KMS-11 (cell line): ENCODE results near the gene OR11H7.
"Not testable (repeated sequence)": the region's sequence is repeated elsewhere in the genome, so short reads cannot be mapped to it uniquely, and the experiment has no call there.

Experiments
- H2AFZ ChIP-seq: fragments of 200-600 bp; sonication (generic); 2 replicates; pipeline ENCODE4 v1.6.1; 2016; ENCODE audit warnings: antibody characterized with exemption, mixed run types, low read depth
- H3K27ac ChIP-seq: fragments of 200-600 bp; sonication (generic); 2 replicates; pipeline ENCODE4 v1.6.1; 2016; ENCODE audit warnings: mild to moderate bottlenecking, mixed run types
- H3K27me3 ChIP-seq: fragments of 200-600 bp; sonication (generic); 2 replicates; pipeline ENCODE4 v1.6.1; 2017; ENCODE audit warnings: mild to moderate bottlenecking, low read depth, mixed run types, moderate library complexity; ENCODE audit not compliant: insufficient read depth
- H3K36me3 ChIP-seq: fragments of 200-600 bp; sonication (generic); 2 replicates; pipeline ENCODE4 v1.6.1; 2017; ENCODE audit warnings: mild to moderate bottlenecking, mixed run types; ENCODE audit not compliant: insufficient read depth
- H3K4me1 ChIP-seq: fragments of 200-600 bp; sonication (generic); 2 replicates; pipeline ENCODE4 v1.6.1; 2016; ENCODE audit warnings: mild to moderate bottlenecking, low read depth, mixed run types; ENCODE audit not compliant: poor library complexity, severe bottlenecking
- H3K4me2 ChIP-seq: fragments of 200-600 bp; sonication (generic); 2 replicates; pipeline ENCODE4 v1.7.0; 2016; ENCODE audit warnings: mild to moderate bottlenecking, mixed run types
- H3K4me3 ChIP-seq: fragments of 200-600 bp; sonication (generic); IDR thresholded peaks from 2 replicates; pipeline ENCODE4 v1.6.1; 2017; ENCODE audit warnings: low read depth, low read length, mixed read lengths; ENCODE audit not compliant: insufficient read depth
- H3K79me2 ChIP-seq: fragments of 200-600 bp; sonication (generic); 2 replicates; pipeline ENCODE4 v1.6.1; 2016; ENCODE audit warnings: low read depth, mixed run types; ENCODE audit not compliant: insufficient read depth
- H3K9ac ChIP-seq: fragments of 200-600 bp; sonication (generic); 2 replicates; pipeline ENCODE4 v1.6.1; 2016; ENCODE audit warnings: mild to moderate bottlenecking, mixed run types
- H4K20me1 ChIP-seq: fragments of 200-600 bp; sonication (generic); 2 replicates; pipeline ENCODE4 v1.6.1; 2016; ENCODE audit warnings: mild to moderate bottlenecking, mixed run types; ENCODE audit not compliant: insufficient read depth
- CTCF ChIP-seq: fragments of 200-600 bp; sonication (generic); conservative IDR thresholded peaks from 2 replicates; pipeline ENCODE4 v1.6.1; 2017; ENCODE audit warnings: low read depth, mild to moderate bottlenecking, antibody characterized with exemption, low read length, moderate library complexity, mixed read lengths

Gene OR11H7

GRCh38 chr14:20209595-20209994 is 19.2 kb upstream of the OR11H7 start:
- TF ChIP-seq CTCF: no peak
- no peak overlapping the region for H3K4me3 ChIP-seq
- no peak overlapping the region for H3K4me2 ChIP-seq
- no peaks in the 10 kb centered on the region for H3K27me3 ChIP-seq
- no peaks in the 10 kb centered on the region for H3K4me1 ChIP-seq
- no peaks in the 10 kb centered on the region for H3K79me2 ChIP-seq
- no peaks in the 10 kb centered on the region for H3K36me3 ChIP-seq
- H4K20me1 ChIP-seq: no peaks in the 10 kb centered on the region
- H2AFZ ChIP-seq: no peak overlapping the region
- H3K9ac ChIP-seq: no peak overlapping the region
- no peak overlapping the region for H3K27ac ChIP-seq

GRCh38 chr14:20212406-20212805 is 16.4 kb upstream of the OR11H7 start:
- not testable (repeated sequence) for H3K9ac ChIP-seq, H3K4me2 ChIP-seq, H3K36me3 ChIP-seq, H3K79me2 ChIP-seq, H3K4me1 ChIP-seq, H4K20me1 ChIP-seq, H2AFZ ChIP-seq, H3K4me3 ChIP-seq, H3K27ac ChIP-seq, H3K27me3 ChIP-seq

GRCh38 chr14:20215196-20215595 is 13.6 kb upstream of the OR11H7 start:
- Histone ChIP-seq H3K27me3 (no peaks in the 10 kb centered on the region), H3K4me3 (no peak overlapping the region), H3K36me3 (no peaks in the 10 kb centered on the region), H3K9ac (no peak overlapping the region), H3K4me1 (no peaks in the 10 kb centered on the region), H4K20me1 (no peaks in the 10 kb centered on the region), H3K4me2 (no peak overlapping the region), H3K27ac (no peak overlapping the region), H3K79me2 (no peaks in the 10 kb centered on the region), H2AFZ (no peak overlapping the region)
- TF ChIP-seq CTCF: no peak

- Histone ChIP-seq H2AFZ (no peak overlapping the region), H3K4me3 (no peak overlapping the region), H4K20me1 (no peaks in the 10 kb centered on the region), H3K27me3 (no peaks in the 10 kb centered on the region), H3K79me2 (no peaks in the 10 kb centered on the region), H3K4me2 (no peak overlapping the region), H3K36me3 (no peaks in the 10 kb centered on the region), H3K9ac (no peak overlapping the region), H3K4me1 (no peaks in the 10 kb centered on the region), H3K27ac (no peak overlapping the region)
- no peak for TF ChIP-seq CTCF
These were observed 9.7 kb upstream of the OR11H7 start for GRCh38 chr14:20219033-20219432.

GRCh38 chr14:20223410-20223809 is 5.4 kb upstream of the OR11H7 start, which contains the start of gene OR11H6:
Gene OR11H6, plus strand, starts transcription at chr14:20223710. Its CDS starts 0 bp downstream, at chr14:20223710.
- no peaks in the 10 kb centered on the region for H4K20me1 ChIP-seq
- H3K27ac ChIP-seq: no peak within 1 kb of the TSS
- H2AFZ ChIP-seq: no peak within 1 kb of the TSS
- H3K4me2 ChIP-seq: no peak within 1 kb of the TSS
- no peaks in the 10 kb centered on the region for H3K27me3 ChIP-seq
- TF ChIP-seq CTCF: no peak
- no peak within 1 kb of the TSS for H3K9ac ChIP-seq
- H3K4me1 ChIP-seq: no peaks in the 10 kb centered on the region
- H3K36me3 ChIP-seq: no peaks in the 10 kb centered on the region
- no peaks in the 10 kb centered on the region for H3K79me2 ChIP-seq
- H3K4me3 ChIP-seq: no peak within 1 kb of the TSS

GRCh38 chr14:20235415-20235814 is 6.6 kb downstream of the OR11H7 start:
- not testable (repeated sequence) for H4K20me1 ChIP-seq, H3K27ac ChIP-seq, H3K4me2 ChIP-seq, H3K79me2 ChIP-seq, H3K9ac ChIP-seq, H3K27me3 ChIP-seq, H3K4me1 ChIP-seq, H2AFZ ChIP-seq, H3K36me3 ChIP-seq, H3K4me3 ChIP-seq
